ENCODE data around the gene WDR89.

WDR89 gene

DNA sequence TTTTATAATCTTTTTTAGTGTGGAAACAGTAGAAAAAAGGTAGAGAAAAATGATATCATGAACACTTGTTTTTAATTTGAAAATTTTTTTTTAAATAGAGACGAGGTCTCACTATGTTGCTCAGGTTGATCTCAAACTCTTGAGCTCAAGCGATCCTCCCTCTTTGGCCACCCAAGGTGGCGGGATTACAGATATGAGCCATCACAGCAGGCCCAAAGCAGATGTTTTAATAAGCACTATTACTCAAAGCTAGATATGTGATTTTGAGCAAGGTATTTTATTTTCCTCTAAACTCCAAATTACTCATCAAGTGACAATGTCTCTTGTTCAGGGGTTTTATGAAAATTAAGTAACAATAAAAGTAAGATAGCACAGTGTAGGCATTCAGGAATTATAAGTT lies 10.7 kb upstream of the WDR89 start:
- no peak overlapping the region for H2AFZ ChIP-seq (ENCODE audit: low read depth, low read length, severe bottlenecking)
- no peak for TF ChIP-seq EZH2phosphoT487 (conservative IDR thresholded peaks at IDR 0.05; ENCODE audit: low read length)
- TF ChIP-seq CTCF (IDR thresholded peaks at IDR 0.05; ENCODE audit: insufficient read depth, low read length, poor library complexity, severe bottlenecking), result no peak

GRCh38 chr14:63650256-63650952 lies 8.7 kb upstream of the WDR89 start:
- H3K4me2 ChIP-seq (ENCODE audit: low read depth, low read length, poor library complexity, severe bottlenecking), result no peak overlapping the region
- H3K9ac ChIP-seq (ENCODE audit: low read length), result no peak overlapping the region

More for the DNA sequence above, 10.7 kb upstream of the WDR89 start:
- H3K4me3 ChIP-seq (ENCODE audit: insufficient read depth, low read length, poor library complexity, severe bottlenecking), result no peak overlapping the region
- no peaks in the 10 kb centered on the region for H3K27me3 ChIP-seq (ENCODE audit: low read length)
- H4K20me1 ChIP-seq (ENCODE audit: low read depth, low read length), result no peaks in the 10 kb centered on the region
- no peaks in the 10 kb centered on the region for H3K79me2 ChIP-seq (ENCODE audit: insufficient read depth, low read length)
- no peaks in the 10 kb centered on the region for H3F3A ChIP-seq (ENCODE audit: insufficient read depth)
- no peak overlapping the region for H3K4me2 ChIP-seq (ENCODE audit: low read depth, low read length, poor library complexity, severe bottlenecking)
- no peaks in the 10 kb centered on the region for H3K36me3 ChIP-seq (ENCODE audit: low read length)
- H3K9ac ChIP-seq (ENCODE audit: low read length), result no peak overlapping the region
- no peak overlapping the region for H3K27ac ChIP-seq (ENCODE audit: low read depth, low read length)
- H3K9me2 ChIP-seq (replicated peaks; ENCODE audit: insufficient read depth, low read length), result no peaks in the 10 kb centered on the region
- H3K9me3 ChIP-seq (ENCODE audit: insufficient read depth, low read length), result no peaks in the 10 kb centered on the region

DNA sequence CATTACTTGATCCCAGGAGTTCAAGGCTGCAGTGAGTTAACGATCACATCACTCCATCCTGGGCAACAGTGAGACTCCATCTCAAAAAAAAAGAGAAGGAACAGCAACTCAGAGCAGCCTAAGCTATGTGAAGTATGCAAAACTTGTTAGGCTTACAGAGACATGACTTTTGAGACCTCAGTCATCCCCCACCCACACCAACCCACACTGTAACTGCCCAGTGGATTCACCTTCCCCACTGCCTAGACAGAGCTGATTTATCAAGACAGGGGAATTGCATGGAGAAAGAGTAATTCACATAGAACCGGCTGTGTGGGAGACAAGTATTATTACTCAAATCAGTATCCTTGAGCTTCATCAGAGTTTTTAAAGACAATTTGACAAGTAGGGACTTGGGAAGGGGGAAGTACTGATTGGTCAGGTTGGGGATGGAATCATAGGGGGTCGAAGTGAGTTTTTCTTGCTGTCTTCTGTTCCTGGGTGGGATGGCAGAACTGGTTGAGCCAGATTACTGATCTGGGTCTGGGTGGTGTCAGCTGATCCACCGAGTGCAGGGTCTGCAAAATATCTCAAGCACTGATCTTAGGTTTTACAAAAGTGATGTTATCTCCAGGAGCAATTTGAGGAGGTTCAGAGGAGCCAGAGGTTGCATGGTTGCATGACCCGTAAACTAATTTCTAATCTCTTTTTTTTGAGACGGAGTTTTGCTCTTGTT lies 6.2 kb upstream of the WDR89 start:
- Histone ChIP-seq H2AFZ (ENCODE audit: low read depth, low read length, severe bottlenecking) (no peak overlapping the region), H4K20me1 (ENCODE audit: low read depth, low read length) (no peaks in the 10 kb centered on the region), H3K27me3 (ENCODE audit: low read length) (no peaks in the 10 kb centered on the region), H3K36me3 (ENCODE audit: low read length) (no peaks in the 10 kb centered on the region), H3F3A (ENCODE audit: insufficient read depth) (peaks cover 4% of the 10 kb centered on the region; the same call in 1 of the 2 replicates), H3K27ac (ENCODE audit: low read depth, low read length) (no peak overlapping the region), H3K9ac (ENCODE audit: low read length) (no peak overlapping the region), H3K9me3 (ENCODE audit: insufficient read depth, low read length) (no peaks in the 10 kb centered on the region), H3K4me2 (ENCODE audit: low read depth, low read length, poor library complexity, severe bottlenecking) (no peak overlapping the region), H3K79me2 (ENCODE audit: insufficient read depth, low read length) (no peaks in the 10 kb centered on the region), H3K4me3 (ENCODE audit: insufficient read depth, low read length, poor library complexity, severe bottlenecking) (no peak overlapping the region), H3K9me2 (replicated peaks; ENCODE audit: insufficient read depth, low read length) (no peaks in the 10 kb centered on the region)
- no peak for TF ChIP-seq EZH2phosphoT487 (conservative IDR thresholded peaks at IDR 0.05; ENCODE audit: low read length)
- no peak for TF ChIP-seq CTCF (IDR thresholded peaks at IDR 0.05; ENCODE audit: insufficient read depth, low read length, poor library complexity, severe bottlenecking)

More at GRCh38 chr14:63650256-63650952, 8.7 kb upstream of the WDR89 start:
- Histone ChIP-seq H3K27me3 (ENCODE audit: low read length) (no peaks in the 10 kb centered on the region), H3K79me2 (ENCODE audit: insufficient read depth, low read length) (no peaks in the 10 kb centered on the region), H3K9me3 (ENCODE audit: insufficient read depth, low read length) (no peaks in the 10 kb centered on the region), H3F3A (ENCODE audit: insufficient read depth) (no peaks in the 10 kb centered on the region), H4K20me1 (ENCODE audit: low read depth, low read length) (no peaks in the 10 kb centered on the region), H2AFZ (ENCODE audit: low read depth, low read length, severe bottlenecking) (no peak overlapping the region), H3K27ac (ENCODE audit: low read depth, low read length) (no peak overlapping the region), H3K4me3 (ENCODE audit: insufficient read depth, low read length, poor library complexity, severe bottlenecking) (no peak overlapping the region), H3K9me2 (replicated peaks; ENCODE audit: insufficient read depth, low read length) (no peaks in the 10 kb centered on the region), H3K36me3 (ENCODE audit: low read length) (no peaks in the 10 kb centered on the region)
- TF ChIP-seq EZH2phosphoT487 (conservative IDR thresholded peaks at IDR 0.05; ENCODE audit: low read length), result no peak
- no peak for TF ChIP-seq CTCF (IDR thresholded peaks at IDR 0.05; ENCODE audit: insufficient read depth, low read length, poor library complexity, severe bottlenecking)
